Endometrial microvascular endothelial cells (primary cell): ENCODE measurements around the gene SZT2. TPM values are rescaled to one million over a fixed set of nuclear protein-coding genes. Genes with fewer than 3 reads are reported as not detected.
"Not testable (repeated sequence)": the region's sequence is repeated elsewhere in the genome, so short reads cannot be mapped to it uniquely, and the experiment has no call there.

Experiments used
- in situ Hi-C: cut with HindIII; loops from 2 replicates; pipeline ENCODE4 v1.10.0; 2017; ENCODE audit warnings: low sequenced_read_pairs, low pct_unique_long_range_greater_than_20kb; ENCODE audit errors: inconsistent ontology term
- total RNA-seq: library from RNA; depleted of rRNA; stranded (reverse); fragments of >200 nt; gene quantifications from one replicate; pipeline ENCODE4 v1.2.3, GENCODE V29; 2015; ENCODE audit errors: inconsistent ontology term

SZT2 gene
- total RNA-seq, 1 donor from 2014 or later = 10.9 TPM

- in situ Hi-C loops = no loop called here
Observed at GRCh38 chr1:43358746-43359693, 30.7 kb upstream of the SZT2 start, which contains the start of gene CDC20. Gene CDC20, plus strand, starts transcription at chr1:43358981. Its CDS starts 235 bp downstream, at chr1:43359216.

DNA sequence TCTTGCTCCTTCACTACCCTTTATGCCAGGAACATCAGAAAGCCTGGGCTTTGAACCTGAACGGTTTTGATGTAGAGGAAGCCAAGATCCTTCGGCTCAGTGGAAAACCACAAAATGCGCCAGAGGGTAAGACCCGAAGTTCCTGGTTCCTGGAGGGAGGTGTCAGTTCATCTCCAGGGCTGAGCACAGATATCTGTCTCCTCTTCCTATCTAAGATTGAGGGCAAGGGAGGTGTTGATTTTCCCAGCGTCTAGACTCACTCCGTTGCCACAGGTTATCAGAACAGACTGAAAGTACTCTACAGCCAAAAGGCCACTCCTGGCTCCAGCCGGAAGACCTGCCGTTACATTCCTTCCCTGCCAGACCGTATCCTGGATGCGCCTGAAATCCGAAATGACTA, 30.0 kb upstream of the SZT2 start:
- in situ Hi-C loops = no loop called here

- in situ Hi-C loops = no loop called here
Observed at GRCh38 chr1:43360616-43361015, 29.1 kb upstream of the SZT2 start.

DNA sequence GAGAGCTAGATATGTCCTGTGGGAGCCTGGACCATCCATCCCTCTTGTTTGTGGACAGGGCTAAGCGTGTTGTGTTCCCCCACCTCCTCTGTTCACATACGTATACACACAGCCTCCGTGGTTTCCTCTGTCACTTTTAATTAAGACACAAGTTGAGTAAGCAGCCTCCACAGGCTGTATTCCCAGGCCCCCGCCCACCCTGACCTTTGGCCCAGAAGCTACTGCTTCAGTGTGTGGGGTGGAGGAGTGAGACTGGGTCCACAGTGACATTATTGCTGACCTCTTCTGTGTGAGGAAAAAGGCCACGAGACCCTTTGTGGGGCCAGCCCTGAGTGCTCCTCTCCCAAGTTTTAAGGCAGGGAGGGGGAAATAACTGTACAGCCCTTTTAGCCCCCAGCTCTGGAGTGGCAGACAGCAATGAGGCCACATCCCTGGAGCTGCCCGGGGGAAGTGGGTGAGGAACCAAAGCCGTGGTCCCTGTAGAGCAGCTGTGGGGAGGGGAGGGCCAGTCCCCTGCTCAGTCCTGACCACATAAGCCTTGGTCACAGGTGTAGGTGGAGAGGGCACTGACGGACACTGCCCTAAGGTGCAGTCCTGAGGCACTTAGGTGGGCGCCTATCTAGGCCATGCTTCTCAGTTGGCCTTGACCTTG, 26.3 kb upstream of the SZT2 start:
- in situ Hi-C loops = no loop called here

GRCh38 chr1:43363935-43364525, 25.7 kb upstream of the SZT2 start:
- in situ Hi-C loops = no loop called here

- in situ Hi-C loops = no loop called here
Observed at GRCh38 chr1:43365678-43366077, 24.0 kb upstream of the SZT2 start.

- in situ Hi-C loops = no loop called here
Observed at GRCh38 chr1:43366179-43366578, 23.5 kb upstream of the SZT2 start.

- in situ Hi-C loops = no loop called here
Observed at GRCh38 chr1:43366601-43367025, 23.1 kb upstream of the SZT2 start.

DNA sequence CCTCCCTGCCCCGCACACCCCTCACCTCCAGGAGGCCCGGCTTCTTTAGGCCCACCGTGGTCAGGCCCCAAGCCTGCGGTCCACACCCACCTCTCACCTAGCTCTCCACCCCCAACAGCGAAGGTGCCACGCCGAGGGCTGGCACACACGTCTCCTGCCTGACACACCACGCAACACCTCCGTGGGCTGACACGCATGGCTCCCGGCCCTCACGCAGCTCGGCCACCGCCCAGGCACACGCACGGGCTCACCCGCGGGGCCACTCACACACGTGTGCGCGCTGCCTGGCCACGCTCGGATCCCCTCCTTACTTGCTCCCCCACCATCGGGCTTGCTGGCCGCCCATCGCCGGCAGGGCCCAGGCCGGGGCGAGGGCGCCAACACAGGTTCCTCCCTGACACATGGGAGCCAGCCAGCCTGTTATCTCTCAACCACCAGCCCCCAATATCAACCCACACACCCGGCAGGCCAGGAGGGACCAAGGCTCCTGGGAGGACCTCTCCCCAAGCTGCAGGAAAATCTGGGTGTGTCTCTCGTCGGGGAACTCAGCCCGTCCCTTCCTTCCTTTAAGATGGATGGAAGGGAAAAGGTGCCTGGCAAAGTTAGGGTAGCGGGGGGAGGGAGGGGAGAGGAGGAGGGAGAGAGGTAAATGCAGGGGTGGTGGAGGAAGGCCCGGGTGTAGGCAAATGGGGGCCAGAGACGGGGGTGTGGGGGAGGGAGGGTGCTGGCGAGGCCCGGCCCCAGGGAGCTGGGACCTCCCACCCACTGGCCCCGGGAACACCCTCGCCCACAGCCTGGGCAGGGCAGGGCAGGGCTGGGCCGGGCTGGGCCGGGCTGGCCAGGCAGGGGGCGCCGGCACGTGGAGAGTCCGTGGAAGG, 22.4 kb upstream of the SZT2 start:
- in situ Hi-C loops = no loop called here

GRCh38 chr1:43367904-43368645, 21.6 kb upstream of the SZT2 start, which contains the start of gene ELOVL1:
Gene ELOVL1, minus strand, starts transcription at chr1:43368011. Its CDS starts 2,402 bp downstream, at chr1:43365609.
- in situ Hi-C loops = no loop called here

DNA sequence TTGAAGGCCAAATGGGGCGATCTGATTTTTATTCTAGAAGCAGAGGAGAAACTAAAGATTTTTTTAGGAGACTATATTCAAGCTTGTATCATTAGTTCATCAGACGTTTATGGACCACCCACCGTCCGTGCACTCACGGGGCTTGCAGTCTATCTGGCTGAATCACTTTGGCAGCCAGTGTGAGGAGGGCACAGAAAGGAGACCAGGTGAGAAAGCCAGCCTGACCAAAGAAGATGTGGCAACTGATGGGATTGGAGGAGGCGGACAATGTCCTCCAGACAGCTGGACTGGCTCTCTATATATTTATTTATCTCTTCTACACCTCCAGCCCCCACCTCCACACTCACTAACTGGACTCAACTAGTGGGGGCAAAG, 21.1 kb upstream of the SZT2 start:
- in situ Hi-C loops = no loop called here

GRCh38 chr1:43369779-43370178, 19.9 kb upstream of the SZT2 start:
- in situ Hi-C loops = not testable (repeated sequence)

- in situ Hi-C loops = no loop called here
Observed at GRCh38 chr1:43370564-43370963, 19.1 kb upstream of the SZT2 start.

GRCh38 chr1:43372172-43372571, 17.5 kb upstream of the SZT2 start:
- in situ Hi-C loops = no loop called here

GRCh38 chr1:43373066-43373940, 16.4 kb upstream of the SZT2 start:
- in situ Hi-C loops = no loop called here

DNA sequence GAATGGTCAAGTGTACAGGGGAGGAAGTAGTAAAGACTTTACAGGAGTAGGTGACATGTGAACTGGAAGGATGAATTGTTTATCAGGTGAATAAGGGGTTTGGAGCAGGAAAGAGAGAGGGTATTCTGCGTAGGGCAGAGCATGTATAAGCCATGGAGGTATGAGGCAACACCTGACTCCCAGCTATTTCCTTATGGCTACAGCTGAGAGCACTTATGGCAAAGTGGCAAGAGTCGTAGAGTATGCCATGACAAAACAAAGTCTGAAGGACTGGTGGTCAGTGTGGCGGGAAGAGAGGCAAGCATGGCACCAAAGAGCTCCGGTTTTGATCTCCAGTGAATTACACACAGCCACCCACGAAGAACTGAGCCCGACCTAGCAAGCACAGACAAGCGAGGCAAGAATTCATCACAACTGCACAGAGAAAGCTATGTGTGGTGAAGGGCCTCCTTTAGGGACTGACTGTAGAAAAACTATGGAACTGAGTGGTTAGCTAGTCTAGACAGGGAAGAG, 12.9 kb upstream of the SZT2 start:
- in situ Hi-C loops = no loop called here

DNA sequence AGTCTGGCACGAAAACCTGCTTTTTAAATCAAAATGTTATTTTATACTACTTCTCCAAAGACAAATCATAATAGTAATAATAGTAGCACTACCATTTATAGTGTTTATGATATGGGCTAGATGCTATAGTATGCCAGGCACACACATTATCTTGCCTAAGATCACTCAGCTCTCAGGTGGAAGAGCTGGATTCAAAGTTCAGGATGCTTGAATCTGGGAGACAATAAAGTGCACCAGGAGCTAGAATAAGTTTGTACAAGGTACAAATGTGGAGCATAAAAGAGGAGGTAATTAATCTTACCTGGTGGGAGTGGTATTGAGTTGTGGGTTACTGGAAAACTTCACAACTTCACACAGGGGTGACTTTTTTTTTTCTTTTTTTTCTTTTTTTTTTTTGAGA, 11.9 kb upstream of the SZT2 start:
- in situ Hi-C loops = no loop called here
